ENCODE measurements around the gene CDC42BPG.

CDC42BPG gene

DNA sequence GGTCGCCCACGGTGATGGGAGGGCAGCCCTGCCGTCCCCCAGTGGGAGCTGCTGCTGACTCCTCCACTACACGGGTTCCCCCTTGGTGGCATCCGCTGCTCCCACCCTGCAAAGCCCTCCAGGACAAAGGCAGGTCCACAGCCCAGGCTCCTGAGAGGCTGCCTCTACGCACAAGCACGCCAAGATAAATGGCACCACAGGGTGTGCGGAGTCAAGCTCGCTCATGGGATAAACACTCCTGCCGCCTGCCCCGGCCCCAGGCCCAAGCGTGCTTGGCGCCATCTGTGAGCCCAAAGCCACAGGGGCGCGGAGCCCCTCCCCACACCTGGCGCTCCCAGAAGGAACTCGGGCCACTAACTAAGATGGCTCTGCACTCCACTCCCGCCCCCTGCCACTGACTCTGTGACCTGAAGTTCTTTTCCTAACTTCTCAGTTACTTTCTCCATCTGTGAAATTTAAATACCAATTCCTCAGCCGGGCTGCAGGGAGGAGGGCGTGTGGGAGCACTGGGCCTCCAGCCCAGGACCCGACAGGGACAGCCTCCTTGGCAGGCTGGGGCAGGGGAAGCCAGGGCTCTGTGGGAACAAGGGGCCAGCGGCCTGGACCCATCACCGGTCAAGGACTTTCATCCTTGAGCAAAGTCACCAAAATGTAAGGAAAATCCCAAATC is 19.1 kb upstream of the CDC42BPG start:
- no peak for DNase-seq

DNA sequence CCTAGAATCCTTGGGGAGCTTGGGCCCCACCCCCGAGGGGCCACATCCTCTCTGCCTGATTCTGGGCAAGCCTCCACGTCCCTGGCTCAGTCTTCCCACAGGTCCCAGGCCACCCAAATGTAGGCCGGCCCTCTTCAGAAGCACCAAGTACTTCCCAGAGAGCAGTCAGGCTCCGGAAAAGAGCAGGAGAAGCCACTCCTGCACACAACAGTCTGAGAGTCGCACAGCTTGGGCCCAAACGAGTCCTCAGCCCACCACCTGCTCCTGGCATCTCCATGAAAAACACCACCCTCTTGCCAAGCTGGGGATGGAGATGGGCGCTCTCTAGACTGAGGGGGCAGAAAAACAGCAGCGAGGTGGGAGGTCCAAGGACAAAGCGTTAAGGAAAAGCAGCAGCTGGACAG is 18.5 kb upstream of the CDC42BPG start:
- DNase-seq: no peak

DNA sequence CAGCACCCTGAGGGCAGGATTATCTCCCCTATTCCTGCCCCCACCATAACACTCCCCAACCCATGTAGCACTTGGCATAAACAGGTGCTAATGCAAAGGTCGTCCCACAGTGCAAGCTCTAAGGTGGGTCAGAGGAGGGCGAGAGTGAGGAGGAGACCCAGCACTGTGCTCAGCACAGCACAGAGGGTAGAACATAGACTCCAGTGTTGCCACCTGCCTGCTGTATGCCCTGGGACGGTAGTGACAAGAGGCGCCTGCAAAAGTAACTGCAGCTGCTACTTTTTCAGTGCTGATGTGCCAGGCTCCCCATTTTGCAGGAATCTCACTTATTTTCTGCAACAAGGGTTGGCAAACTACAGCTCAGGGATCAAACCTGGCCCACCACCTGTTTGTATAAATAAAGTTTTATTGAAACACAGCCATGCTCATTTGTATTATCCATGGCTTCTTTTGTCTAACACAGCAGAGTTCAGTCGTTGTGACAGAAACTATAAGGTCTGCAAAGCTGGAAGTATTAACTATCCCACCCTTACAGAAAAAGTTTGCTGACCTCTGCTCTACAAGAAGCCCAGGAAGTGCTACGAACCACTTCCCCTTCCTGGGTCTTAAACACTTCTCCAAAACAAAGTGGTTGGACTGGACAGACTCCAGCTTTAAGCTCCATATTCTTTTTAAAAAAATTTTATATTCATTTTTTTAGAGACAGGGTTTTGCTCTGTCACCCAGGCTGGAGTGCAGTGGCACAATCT is 16.9 kb upstream of the CDC42BPG start:
- no peak for DNase-seq

DNA sequence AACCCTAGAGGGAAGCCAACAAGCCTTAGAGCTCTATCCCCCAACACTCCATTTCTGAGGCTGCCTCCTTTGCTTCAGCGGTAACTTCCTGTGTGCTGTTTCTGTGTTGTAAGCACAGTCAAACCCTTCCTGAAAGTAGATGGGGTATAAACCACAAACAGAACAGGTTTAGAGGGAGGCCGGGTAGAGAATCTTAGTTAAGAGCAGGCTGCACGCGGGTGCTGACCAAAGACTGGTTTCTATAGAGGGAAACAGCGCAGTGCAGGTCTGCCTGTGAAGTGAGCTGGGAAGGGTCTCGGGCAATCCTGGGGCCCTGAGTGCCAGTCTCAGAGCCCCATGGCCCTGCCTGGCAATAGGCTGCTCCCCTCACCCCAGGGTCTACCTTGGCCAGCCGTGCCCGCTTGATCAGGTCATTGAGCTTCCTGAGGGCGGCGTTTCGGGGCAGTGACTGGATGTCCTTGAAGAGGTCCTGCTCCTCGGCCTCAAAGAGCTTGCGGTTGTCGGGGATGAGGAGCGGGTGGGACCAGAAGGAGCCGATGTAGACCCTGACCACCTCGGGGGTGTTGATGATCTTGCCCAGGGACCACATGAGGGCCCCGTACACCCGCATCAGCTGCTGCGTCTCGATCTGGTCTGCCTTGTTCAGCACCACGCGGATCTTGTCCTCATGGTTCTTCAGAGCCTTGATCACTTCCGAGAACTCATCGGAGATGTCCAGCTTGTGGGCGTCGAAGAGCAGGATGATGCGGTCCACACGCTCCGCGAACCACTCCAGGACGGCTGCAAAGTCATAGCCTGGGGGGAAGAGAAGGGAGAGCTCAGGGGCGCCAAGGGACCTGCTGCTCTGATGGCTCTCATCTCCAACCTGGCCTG is 15.3 kb upstream of the CDC42BPG start:
- no peak for DNase-seq

DNA sequence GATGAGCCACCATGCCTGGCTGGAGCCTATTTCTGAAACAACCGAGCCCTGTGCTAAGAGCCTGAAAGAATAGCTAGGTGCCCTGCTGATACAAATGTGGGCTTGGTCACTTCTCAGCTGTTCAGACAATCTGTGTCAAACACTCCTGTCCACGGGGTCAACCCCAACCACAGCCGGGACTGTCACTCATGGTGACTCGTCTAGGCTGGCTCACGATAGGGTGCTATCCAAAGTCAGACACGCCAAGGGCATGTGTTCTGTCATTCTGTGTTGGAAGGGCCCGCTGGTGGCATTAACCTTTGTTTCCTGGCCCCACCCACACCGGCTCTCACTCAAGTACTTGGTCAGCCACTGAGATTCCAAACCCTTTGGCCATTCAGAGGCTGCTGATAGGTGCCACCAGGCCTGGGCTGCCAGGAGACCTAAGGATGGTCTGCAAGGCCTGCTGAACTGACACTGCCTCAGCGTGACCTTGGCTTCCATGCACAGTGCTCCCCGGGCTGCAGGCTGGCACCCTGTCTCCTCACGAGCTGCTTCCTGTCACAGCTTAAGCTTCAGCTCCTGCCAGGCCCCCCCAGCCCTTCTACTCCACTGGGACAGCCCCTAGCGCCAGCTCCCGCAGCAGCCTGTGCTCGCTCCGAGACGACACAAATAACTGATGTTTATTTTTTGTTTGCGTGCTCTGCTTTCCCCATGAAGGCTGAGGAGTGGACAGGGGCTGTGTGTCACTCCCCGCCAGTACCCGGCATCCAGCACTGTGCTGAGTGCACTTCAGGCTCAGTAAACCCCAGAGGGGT is 14.2 kb upstream of the CDC42BPG start:
- no peak for DNase-seq

DNA sequence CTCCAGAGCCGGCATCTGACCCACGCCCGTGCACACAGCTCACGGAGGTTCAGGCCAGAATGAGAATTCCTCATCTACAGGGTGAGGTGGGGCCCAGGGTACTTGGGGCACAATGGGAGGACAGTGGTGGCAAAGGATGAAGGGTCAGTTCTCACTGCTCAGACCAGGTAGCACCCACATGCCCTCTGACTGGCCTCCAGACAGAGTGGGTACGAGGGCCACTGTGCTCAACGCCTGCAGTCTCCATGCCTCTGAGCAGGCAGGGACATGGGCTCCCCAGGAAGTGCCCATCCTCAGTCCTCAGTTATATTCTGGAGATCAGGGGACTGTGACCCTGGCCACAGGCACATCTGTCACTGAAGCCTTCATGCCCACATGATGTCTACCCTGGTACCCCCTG is 13.0 kb upstream of the CDC42BPG start:
- DNase-seq: no peak

DNA sequence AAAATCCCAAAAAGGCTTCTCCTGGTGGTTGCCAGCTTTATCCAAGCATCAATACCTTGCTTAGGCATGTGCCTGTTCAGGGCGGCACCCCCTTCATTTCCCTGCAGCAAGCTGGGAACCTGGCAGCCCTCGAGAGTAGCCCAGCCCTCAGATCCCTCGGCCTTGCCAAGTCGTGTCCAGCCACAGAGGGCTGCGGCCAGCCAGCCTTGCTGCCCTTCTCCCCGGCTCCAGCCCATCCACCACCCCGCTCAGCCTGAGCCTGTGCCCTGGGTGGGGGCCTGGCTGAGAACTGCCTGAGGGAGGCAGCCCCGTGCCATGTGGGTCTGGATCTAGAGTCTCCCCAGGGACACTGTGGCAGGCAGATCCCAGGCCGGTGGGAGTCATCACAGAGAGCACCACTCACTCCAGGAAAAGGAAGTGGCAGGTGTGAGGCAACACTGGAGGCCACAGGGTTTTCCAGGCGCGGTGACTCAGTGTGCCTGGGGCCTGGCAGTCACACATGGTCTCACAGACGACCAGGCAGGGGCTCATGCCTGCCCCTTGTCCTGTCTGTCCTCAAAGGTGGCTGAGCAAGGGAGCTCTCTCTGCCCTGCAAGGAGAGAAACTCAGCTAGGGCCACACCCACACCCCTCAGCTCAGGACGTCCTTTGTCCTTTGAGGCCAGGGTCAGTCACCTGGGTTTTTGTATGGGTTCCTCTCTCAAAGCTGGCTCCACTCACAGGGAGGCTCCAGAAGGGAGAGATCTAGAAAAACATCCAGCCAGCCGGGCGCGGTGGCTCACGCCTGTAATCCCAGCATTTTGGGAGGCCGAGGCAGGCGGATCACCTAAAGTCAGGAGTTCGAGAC is 12.2 kb upstream of the CDC42BPG start:
- DNase-seq: no peak

DNA sequence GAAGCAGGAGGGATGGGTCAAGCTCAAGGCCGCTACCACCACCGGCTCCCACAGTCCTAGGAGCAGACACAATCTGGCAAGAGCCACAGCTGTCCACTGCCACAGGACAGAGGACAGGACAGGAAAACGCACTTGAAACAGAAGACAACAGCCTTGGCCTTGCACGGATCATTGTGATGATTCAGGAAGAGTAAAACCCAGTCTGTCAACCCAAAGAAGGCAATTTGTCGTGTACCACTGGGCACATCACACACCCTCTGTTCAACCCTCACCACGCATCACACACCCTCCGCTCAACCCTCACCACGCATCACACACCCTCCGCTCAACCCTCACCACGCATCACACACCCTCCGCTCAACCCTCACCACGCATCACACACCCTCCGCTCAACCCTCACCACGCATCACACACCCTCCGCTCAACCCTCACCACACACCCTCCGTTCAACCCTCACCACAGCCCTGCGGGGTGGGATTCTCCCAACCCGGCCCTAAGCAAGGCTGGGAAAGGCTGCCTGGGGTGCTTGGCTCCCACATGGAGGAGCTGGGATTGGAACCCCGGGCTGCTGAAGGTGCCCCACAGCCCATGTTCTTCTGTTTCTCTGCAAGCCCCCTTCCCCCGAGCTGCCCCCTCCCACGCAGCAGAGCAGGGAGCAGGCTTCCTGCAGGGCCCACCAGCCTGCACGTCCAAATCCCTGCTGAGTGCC is 11.3 kb upstream of the CDC42BPG start:
- no peak for DNase-seq

DNA sequence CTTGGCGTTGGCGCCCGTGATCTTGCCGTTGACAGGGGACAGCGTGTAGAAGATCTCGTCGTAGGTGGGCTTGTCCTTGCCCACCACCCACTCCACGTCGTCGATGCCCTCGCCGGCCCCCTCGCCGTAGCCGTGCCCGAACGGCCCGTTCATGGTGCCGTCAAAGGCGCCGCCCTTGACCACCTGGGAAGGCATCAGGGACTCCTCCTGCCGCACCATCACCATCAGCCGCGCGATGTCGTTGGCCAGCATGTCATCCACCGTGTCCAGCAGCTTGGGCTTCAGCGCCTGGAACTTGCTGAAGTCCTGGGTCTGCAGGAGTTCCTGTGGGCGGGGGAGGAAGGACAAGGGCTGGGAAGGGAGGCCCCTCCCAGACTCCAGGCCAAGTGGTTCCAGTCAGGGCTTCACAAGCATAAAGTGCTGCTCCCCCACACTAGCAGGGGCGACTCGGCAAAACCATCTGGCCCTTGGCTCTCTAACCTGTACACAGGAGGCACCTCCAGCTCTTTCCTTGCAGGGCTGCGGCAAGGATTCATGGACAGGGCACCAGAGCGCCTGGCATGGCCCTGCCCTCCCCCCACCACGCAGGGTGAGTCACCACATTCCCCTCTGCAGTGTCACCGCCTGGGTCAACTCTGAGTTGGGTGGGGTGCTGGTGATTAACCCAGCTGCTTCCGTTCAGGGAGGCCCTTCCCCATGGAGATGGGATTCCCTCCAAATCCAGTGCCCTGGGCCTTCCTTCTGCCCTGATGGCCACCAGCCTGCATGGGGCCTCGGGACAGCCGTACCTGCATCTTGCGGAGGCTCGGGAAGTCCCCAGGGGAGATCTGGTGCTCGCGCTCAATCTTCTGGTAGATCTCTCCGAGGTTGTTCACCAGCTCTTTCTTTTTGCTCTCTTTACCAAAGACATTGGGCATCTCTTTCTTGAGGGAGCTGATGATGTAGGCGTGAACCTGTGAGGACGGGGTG is 10.4 kb upstream of the CDC42BPG start:
- no peak for DNase-seq

DNA sequence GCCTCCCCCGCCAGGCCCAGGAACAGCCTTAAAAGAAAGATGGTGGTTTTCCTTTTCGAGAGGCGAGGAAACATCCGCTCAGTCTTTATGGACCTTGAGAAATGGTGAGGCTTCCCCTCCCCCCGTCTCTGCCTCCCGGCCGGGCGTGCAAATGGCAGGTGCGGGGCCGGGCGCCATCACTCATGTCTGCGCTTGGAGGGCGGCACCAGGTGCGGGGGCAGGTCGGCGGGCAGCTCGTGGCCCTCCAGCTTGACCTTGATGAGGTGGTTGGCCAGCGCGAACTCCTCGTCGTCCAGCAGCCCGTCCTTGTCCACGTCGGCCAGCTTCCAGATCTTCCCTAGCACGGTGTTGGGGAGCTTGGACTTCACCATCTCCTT is 9.7 kb upstream of the CDC42BPG start:
- DNase-seq: no peak

DNA sequence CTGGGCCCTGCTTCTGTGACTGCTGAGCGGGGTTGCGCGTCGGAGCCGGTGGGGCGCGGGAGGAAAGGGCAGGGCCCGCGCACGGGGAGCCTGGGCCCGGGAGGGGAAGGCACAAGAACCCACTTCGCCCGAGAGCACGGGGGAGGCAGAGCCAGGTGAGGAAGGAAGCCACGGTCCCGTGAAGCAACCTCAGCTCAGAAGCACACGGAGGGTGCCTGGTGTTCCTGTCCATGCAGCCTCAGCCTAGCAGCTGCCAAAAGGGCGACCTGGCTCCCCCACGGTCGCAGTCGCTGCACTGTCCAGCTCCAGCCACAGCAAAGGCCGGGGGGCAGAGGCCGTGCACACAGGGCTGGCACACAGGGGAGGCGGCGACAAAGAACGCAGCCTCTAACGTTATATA is 9.3 kb upstream of the CDC42BPG start:
- no peak for DNase-seq

DNA sequence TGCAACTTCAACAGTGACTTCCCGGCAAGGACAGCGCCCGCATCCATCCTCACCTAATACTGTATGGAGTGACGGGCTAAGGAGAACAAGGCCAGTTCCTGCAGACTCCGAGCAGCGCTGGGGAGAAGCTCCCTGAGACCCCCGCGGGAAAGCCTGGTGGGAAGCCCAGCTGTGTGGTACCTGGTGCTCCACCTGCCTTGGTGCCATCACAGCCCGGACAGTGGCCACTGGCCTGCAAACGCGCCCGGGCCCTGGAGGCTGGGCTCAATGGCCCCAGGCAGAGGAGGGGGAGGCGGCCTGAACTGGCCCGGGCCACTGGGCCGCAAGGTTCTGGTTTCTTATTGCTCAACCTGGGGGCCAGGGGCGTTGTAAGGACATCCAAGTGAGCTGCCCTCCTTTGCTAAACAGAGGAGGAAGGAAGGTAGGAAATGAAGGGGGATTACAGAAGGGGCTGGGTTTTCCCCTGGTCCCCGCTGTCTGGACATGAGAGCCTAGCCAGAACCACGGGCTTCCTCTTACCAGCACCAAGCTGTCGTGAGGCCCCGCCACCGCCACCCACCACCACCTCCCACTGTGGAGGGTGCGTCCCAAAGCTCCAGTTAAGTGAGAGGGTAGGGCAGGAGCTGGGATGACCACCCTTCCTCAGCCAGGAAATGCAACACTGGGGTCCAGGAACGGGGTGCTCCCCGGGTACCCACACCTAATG is 8.5 kb upstream of the CDC42BPG start:
- no peak for DNase-seq

DNA sequence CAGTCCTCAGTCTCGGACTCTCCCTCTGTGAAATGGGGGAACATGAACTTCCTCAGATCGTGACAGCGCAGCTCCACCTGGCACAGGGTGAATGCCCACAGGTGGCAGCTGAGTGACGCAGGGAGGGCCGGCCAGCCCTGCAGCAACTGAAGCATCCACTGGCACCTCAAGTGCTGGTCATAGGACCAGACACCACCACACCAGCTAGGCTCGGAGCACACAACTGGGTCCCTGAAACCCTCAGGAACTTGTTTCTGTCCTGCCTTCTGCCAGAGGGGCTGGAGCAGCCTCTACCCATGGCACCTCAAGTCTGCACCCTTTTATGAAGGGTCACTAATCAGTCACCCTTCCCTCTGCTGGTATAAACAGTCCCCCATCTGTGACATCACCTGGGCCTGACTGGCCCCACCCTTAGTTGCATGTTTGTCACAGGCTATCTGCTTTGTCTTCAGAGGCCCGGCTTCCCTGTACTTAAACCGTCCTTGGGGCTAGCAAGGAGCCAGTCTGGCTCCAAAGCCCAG is 7.4 kb upstream of the CDC42BPG start:
- no peak for DNase-seq

DNA sequence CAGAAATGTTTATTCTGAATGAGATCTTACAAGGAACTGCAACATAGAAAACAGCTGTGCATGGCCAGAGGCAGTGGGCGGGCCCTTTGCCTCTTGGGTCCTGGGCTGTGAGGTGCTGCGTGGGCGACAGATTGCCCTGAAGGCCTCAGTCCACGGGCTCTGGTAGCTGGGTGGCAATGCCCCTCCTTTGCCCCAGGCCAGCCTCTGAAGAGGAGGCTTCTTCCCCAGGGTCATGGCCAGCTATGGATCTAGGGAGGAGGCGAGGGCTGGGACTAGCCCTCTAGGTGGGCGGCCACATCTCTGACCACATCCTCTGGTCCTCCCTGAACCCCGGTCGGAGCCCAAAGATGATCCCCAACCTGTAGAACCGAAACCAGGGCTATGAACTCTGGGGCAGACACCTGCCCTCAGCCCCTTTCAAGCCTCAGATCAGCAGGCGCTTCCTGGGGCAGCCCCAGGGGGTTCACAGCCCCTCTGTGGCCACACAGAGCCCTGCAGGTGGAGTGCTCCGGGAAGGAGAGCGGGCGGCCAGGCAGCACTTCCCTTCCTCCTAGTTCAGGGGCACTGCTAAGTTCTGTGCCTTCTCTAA is 6.6 kb upstream of the CDC42BPG start:
- DNase-seq: no peak

DNA sequence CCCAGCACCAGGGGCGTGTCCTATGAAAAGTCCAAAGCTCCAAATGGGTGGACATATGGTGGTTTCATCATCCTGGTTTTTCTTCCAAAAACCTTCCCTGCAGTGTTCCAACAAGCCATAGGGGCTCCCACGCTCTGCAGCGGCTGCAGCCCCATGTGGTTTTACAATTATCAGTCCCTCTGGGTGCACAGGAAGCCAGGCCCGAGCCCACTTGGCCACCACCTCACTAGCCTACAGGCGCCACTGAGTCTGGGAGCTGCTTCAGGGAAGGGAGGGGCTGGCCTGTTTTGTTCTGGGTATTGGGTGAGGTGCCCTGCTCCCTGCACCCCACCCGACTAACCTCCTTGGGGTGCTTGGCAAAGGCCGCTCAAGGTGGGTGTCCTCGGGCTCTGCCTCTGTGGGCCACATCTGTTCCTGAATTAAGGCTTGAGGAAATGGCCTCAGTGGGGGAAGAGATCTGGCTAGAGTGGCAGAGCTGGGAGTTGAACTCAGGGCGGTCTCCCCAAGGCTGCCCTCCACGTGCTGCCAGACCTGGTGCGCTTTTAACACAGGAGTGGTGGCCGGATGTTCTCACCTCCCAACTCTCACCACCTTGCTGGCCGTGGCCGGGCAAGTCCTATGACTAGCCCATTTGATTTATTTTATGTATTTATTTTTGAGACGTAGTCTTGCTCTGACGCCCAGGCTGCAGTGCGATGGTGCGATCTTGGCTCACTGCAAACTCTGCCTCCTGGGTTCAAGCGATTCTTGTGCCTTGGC is 5.3 kb upstream of the CDC42BPG start:
- no peak for DNase-seq

DNA sequence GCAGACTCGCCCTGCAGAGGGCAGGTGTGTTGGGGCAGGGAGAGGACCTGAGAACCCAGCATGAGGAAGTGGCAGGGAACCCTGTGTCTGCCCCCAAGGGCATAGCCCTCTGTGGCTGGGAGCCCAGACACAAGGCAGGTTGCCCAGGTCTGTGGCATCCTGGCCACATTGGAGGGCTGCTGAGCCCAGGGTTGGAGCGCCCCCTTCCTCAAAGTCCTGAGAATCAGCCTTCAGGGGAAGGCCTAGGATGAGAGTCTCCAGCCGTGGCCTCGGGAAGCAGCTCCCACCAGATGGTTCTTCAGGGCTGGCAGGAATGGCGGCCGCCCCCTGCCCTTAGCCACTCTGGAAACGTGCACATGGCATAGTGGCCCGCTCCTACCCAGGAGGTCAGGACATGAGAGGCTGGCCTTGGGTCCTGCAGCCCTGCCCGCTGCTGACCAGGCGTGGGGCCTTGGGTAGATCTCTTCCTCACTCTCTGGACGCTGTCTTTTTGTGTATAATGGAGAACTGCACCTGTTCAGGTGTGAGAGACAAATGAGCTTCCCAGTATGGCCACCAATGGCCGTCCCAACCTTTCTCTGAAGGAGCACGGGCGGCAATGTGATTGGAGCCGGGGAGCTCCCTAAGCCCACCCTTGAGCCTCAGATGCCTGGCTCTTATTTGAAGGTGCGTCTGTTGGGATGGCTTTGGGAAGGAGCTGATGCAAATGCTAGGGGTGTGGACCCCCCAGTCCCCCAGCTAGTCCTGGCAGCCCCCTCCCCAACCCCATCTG is 4.6 kb upstream of the CDC42BPG start:
- no peak for DNase-seq

DNA sequence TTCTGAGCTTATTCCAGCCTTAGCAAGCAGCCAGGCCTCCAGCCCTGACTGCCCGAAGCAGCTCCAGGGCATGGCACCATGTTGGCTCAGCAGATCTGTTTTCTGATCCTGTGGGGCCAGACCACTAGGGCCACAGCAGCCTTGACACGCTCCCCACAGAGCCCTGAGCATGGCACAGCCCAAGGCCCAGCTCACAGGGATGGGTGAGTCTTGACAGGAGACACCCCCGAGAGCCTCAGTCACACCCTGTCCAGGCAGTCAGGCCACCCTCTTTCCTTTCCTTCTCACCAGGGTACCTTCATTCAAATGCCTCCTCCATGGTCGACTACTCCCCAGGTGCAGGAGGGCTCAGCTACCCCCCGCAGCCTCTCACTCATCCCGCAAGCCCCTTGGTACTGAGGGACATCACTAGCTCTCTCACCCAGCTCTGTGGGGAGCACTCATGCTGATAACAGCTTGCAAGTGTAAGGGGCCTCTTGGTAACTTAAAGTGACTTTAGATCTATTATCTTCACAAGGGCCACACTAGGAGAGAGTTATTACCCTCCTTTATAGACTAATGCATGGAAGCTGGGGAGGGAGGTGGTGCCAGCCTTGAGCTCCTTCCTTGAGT is 3.9 kb upstream of the CDC42BPG start:
- DNase-seq: no peak

All from NCI-H748 treated with DMSO at 0.1 percent for 48 hours (cell line).